ENCODE results near the gene LRRC75A.
A peak's percentile ranks its signal among the peaks of the same experiment; 100 is the strongest.
"Not testable (repeated sequence)": the region's sequence is repeated elsewhere in the genome, so short reads cannot be mapped to it uniquely, and the experiment has no call there.

LRRC75A gene

DNA sequence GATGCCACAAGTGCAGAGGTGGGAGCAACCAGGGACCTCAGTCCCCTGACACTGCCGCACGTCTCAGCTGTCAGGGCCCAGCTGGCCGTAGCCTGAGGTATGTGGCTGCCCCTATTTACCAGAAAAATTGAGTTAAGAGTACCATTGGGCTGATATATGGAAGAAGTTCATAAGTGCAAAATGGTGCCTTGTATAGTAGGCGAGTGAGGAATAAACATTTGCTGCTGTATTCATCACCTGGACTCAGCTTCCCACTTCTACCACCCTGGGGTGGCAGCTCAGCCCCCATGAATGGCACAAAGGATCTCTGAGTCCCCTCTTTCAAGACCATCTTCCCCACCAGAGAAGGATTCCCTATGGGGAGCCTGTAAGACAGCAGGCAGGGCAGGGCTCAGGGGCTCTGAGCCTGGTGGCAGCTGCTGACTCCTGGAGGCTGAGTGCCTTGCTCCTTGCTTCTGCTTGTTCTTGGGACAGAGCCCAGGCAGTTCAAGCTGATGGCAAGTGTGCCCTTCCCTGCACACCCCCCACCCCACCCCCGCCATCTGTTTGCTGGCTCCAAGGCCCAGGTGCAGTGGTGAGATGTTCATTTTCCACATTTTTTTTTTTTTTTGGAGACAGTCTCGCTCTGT is 47.6 kb downstream of the LRRC75A start:
- H3K9ac ChIP-seq (ENCODE audit: low read depth in 1 of 2, low read length in 2 of 2) = peak overlapping the region in 1 of 2 donors; percentile 27
- peaks cover 47 to 70% of the 10 kb centered on the region in 2 donors for H3K36me3 ChIP-seq (ENCODE audit: control insufficient read depth in 1 of 2, insufficient read depth in 2 of 2, low read length in 2 of 2)
- no peaks in the 10 kb centered on the region for H3K9me3 ChIP-seq (ENCODE audit: control insufficient read depth in 1 of 2, low read length in 2 of 2)

DNA sequence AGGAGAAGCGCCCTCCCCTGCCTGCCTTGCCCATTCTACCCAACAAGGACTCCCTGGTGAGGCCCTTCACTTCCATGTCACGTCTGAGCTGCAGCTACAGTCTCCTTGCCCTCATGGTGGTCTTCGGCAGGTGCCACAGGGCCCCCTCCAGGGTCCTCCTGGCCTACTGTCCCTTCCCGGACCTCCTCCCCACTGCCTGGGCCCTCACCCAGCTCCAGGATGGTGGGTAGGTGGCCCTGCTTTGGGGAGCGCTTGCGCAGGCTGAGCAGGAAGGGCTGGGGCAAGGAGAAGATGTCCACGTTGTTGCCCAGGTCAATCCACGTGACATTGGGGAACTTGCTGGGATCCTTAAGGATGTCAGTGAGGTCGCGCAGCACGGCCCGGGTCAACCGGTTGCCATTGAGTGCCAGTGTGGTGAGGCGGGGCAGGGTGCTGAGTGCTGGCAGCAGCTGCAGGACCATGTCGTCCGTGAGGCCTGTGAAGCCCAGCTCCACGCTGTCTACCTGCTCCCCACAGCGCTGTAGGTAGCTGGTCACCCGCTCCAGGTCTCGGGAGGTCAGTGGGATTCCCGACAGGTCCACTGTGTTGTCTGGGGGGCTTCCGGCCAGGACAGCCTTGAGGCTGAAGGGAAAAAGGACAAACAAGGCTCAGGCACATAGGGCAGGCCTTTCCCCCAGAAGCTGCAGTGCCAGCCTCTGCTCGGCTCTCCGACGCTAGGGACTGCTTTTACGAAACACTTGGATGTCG is 48.3 kb downstream of the LRRC75A start:
- Histone ChIP-seq H3K9me3 (ENCODE audit: control insufficient read depth in 1 of 2, low read length in 2 of 2) (no peaks in the 10 kb centered on the region), H3K27me3 (ENCODE audit: control insufficient read depth in 1 of 2, insufficient read depth in 2 of 2, low read length in 2 of 2) (no peaks in the 10 kb centered on the region), H3K4me3 (ENCODE audit: low read depth in 1 of 2, low read length in 2 of 2) (no peak overlapping the region), H3K4me1 (ENCODE audit: control insufficient read depth in 1 of 2, insufficient read depth in 2 of 2, low read length in 2 of 2) (peaks cover 35 to 45% of the 10 kb centered on the region in 2 donors), H3K36me3 (ENCODE audit: control insufficient read depth in 1 of 2, insufficient read depth in 2 of 2, low read length in 2 of 2) (peaks cover 41 to 64% of the 10 kb centered on the region in 2 donors), H3K9ac (ENCODE audit: low read depth in 1 of 2, low read length in 2 of 2) (peak overlapping the region in 1 of 2 donors; percentile 21), H3K27ac (ENCODE audit: low read depth, low read length) (no peak overlapping the region)

More for the DNA sequence above, 47.6 kb downstream of the LRRC75A start:
- Histone ChIP-seq H3K4me1 (ENCODE audit: control insufficient read depth in 1 of 2, insufficient read depth in 2 of 2, low read length in 2 of 2) (peaks cover 35 to 45% of the 10 kb centered on the region in 2 donors), H3K4me3 (ENCODE audit: low read depth in 1 of 2, low read length in 2 of 2) (no peak overlapping the region), H3K27me3 (ENCODE audit: control insufficient read depth in 1 of 2, insufficient read depth in 2 of 2, low read length in 2 of 2) (no peaks in the 10 kb centered on the region), H3K27ac (ENCODE audit: low read depth, low read length) (no peak overlapping the region)

DNA sequence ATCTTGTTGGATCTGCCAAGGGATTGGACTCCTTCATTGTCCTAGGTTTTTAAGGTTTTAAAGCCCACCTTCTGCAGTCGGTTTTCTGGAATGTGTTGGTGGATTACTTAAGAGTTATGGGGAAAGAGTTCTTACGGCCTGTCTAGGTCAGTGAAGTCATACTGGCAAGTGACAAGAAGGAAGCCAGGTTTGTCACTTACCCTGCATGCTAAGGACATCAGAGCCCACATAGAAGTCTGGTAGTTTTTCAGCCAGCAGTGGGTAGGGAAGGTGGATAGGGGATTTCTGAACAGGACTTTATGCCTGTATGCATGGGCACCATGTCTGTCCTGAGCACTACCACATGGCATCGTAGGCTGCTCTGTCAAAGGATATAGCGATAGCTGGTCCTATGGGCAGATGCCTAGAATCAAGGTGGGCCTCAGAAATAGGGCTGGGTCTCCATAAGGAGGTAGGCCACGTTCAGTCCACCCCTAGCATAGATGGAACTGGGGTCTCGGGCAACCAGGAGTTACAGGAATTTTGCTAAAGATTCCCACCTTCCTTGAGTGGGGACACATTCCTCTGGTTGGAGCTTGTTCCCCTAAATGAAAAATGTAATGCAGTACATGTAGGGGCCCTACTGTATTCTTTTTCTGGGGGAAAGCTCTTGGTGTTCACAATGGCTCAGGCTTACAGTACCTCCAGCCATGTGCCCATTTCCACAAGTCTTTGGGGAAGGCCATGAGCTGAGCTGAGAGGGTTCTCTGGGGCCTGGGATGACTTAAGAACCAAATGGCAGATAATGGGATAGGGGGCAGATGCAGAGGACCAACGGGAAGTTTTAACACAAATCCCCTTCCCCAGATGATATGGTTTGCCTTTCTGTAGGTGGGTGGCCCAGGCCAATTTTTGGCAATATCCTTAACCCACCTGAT is 49.1 kb downstream of the LRRC75A start:
- no peak overlapping the region for H3K4me3 ChIP-seq (ENCODE audit: low read depth in 1 of 2, low read length in 2 of 2)
- H3K4me1 ChIP-seq (ENCODE audit: control insufficient read depth in 1 of 2, insufficient read depth in 2 of 2, low read length in 2 of 2) = peaks cover 40 to 49% of the 10 kb centered on the region in 2 donors
- peaks cover 34 to 56% of the 10 kb centered on the region in 2 donors for H3K36me3 ChIP-seq (ENCODE audit: control insufficient read depth in 1 of 2, insufficient read depth in 2 of 2, low read length in 2 of 2)
- peak overlapping the region in 1 of 2 donors; percentile 21 for H3K9ac ChIP-seq (ENCODE audit: low read depth in 1 of 2, low read length in 2 of 2)
- H3K27me3 ChIP-seq (ENCODE audit: control insufficient read depth in 1 of 2, insufficient read depth in 2 of 2, low read length in 2 of 2) = no peaks in the 10 kb centered on the region
- no peak overlapping the region for H3K27ac ChIP-seq (ENCODE audit: low read depth, low read length)
- H3K9me3 ChIP-seq (ENCODE audit: control insufficient read depth in 1 of 2, low read length in 2 of 2) = no peaks in the 10 kb centered on the region

DNA sequence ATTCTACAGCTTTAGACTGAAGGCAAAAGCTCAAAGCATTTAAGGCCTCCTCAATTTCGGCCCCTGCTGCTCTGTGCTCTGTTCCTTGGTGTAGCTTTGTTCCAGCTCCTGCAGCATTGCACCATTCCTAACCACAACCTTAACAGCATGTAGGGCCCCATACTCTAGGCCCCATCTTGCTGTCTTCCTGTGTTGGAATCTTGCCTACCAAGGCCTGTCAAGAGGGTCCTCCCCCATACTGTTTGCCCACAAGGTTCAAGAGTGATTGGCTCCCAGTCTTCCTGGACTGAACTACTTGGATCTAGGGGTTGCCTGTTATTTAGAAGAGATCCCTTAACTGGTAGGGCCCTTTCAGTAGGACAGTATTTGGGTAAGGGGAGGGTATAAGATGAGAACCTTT is 49.9 kb downstream of the LRRC75A start:
- no peaks in the 10 kb centered on the region for H3K9me3 ChIP-seq (ENCODE audit: control insufficient read depth in 1 of 2, low read length in 2 of 2)
- H3K27me3 ChIP-seq (ENCODE audit: control insufficient read depth in 1 of 2, insufficient read depth in 2 of 2, low read length in 2 of 2) = no peaks in the 10 kb centered on the region
- no peak overlapping the region for H3K9ac ChIP-seq (ENCODE audit: low read depth in 1 of 2, low read length in 2 of 2)
- peaks cover 40 to 49% of the 10 kb centered on the region in 2 donors for H3K4me1 ChIP-seq (ENCODE audit: control insufficient read depth in 1 of 2, insufficient read depth in 2 of 2, low read length in 2 of 2)
- no peak overlapping the region for H3K4me3 ChIP-seq (ENCODE audit: low read depth in 1 of 2, low read length in 2 of 2)
- peaks cover 29 to 49% of the 10 kb centered on the region in 2 donors for H3K36me3 ChIP-seq (ENCODE audit: control insufficient read depth in 1 of 2, insufficient read depth in 2 of 2, low read length in 2 of 2)
- H3K27ac ChIP-seq (ENCODE audit: low read depth, low read length) = no peak overlapping the region

DNA sequence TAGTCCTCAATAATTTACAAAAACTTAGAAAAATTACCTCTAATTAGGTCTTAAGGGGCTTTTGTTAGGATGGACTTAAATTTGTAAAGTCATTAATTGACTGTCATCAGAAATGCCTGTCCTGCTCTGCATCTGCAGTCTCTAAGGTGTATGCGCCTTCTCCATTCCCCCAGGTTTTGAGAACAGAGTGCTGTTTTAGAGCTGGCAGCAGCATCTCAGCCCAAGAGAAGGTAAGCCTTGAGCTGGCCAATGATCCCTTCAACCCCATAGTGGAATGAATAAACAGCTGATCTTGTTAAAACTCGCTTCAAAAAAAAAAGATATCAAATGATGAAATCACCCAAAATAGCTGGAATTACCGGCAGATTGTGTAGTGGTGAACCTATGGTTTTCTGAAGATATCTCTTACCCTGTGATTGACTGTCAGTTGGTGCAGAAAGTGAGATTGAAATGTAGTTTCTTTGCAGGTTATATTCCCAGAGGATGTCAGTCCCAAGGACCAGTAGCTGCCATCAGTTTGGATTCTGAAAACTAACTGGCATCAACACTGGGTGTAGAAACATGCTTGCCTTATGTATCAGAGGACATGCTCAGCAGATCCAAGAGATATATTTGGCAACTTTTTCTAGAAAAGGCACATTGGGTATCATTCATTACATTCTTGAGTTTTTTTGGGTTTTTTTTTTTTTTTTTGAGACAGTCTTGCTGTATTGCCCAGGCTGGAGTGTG is 50.9 kb downstream of the LRRC75A start:
- Histone ChIP-seq H3K27ac (ENCODE audit: low read depth, low read length) (no peak overlapping the region), H3K9me3 (ENCODE audit: control insufficient read depth in 1 of 2, low read length in 2 of 2) (no peaks in the 10 kb centered on the region), H3K9ac (ENCODE audit: low read depth in 1 of 2, low read length in 2 of 2) (peak overlapping the region in 1 of 2 donors; percentile 97), H3K4me3 (ENCODE audit: low read depth in 1 of 2, low read length in 2 of 2) (peak overlapping the region; percentile 75 to 95), H3K36me3 (ENCODE audit: control insufficient read depth in 1 of 2, insufficient read depth in 2 of 2, low read length in 2 of 2) (peaks cover 29 to 39% of the 10 kb centered on the region in 2 donors), H3K4me1 (ENCODE audit: control insufficient read depth in 1 of 2, insufficient read depth in 2 of 2, low read length in 2 of 2) (peaks cover 40 to 47% of the 10 kb centered on the region in 2 donors), H3K27me3 (ENCODE audit: control insufficient read depth in 1 of 2, insufficient read depth in 2 of 2, low read length in 2 of 2) (no peaks in the 10 kb centered on the region)

DNA sequence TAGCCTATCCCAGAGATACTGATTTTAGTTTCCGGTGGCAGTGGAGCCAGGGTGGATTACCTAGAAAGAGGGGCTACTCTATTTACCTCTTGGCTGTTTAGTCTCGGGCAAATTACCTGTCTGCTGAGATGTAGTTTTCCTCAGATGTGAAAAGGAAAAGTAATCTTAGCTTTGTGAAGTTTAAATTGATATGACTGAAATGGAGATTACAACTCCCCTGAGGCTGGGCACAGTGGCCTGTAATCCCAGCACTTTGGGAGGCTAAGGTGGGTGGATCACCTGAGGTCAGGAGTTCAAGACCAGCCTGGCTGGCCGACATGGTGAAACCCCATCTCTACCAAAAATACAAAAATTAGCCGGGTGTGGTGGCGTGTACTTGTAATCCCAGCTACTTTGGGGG is 51.6 kb downstream of the LRRC75A start:
- H3K4me3 ChIP-seq (ENCODE audit: low read depth in 1 of 2, low read length in 2 of 2) = peak overlapping the region; percentile 75 to 95
- H3K9ac ChIP-seq (ENCODE audit: low read depth in 1 of 2, low read length in 2 of 2) = peak overlapping the region; percentile 69 to 97
- not testable (repeated sequence) for H3K27me3 ChIP-seq (ENCODE audit: control insufficient read depth in 1 of 2, insufficient read depth in 2 of 2, low read length in 2 of 2); H3K9me3 ChIP-seq (ENCODE audit: control insufficient read depth in 1 of 2, low read length in 2 of 2); H3K27ac ChIP-seq (ENCODE audit: low read depth, low read length)
- peaks cover 35 to 41% of the 10 kb centered on the region in 2 donors for H3K4me1 ChIP-seq (ENCODE audit: control insufficient read depth in 1 of 2, insufficient read depth in 2 of 2, low read length in 2 of 2)
- H3K36me3 ChIP-seq (ENCODE audit: control insufficient read depth in 1 of 2, insufficient read depth in 2 of 2, low read length in 2 of 2) = peaks cover 29 to 39% of the 10 kb centered on the region in 2 donors

DNA sequence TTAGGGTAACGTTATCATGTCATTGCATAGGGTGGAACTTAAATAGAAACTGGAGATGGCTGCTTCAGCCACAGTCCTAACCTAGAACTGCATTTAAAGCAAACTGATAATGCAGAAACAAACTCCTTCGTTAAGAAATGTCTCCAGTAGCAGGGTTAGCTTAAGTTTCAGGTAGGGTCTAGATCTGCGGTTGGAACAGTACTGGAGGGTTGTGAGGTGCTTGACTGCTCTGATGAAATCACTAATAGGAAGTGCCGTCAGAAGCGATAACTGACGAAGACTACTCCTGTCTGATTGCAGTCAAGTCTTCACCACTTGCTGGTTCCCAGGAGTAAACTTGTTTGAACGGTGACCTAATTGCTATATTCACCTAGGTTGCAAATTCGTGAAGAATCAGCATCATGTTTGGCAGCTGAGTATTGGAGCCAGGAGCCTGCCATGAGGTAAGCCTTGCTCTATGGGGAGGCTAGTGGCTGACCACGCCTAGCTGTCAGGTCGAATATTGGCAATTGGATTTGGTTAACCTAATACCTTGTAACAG is 52.1 kb downstream of the LRRC75A start:
- peaks cover 29 to 39% of the 10 kb centered on the region in 2 donors for H3K36me3 ChIP-seq (ENCODE audit: control insufficient read depth in 1 of 2, insufficient read depth in 2 of 2, low read length in 2 of 2)
- peak overlapping the region; percentile 86 for H3K27ac ChIP-seq (ENCODE audit: low read depth, low read length)
- peak overlapping the region; percentile 69 to 97 for H3K9ac ChIP-seq (ENCODE audit: low read depth in 1 of 2, low read length in 2 of 2)
- no peaks in the 10 kb centered on the region for H3K27me3 ChIP-seq (ENCODE audit: control insufficient read depth in 1 of 2, insufficient read depth in 2 of 2, low read length in 2 of 2)
- H3K4me1 ChIP-seq (ENCODE audit: control insufficient read depth in 1 of 2, insufficient read depth in 2 of 2, low read length in 2 of 2) = peaks cover 34 to 40% of the 10 kb centered on the region in 2 donors
- H3K9me3 ChIP-seq (ENCODE audit: control insufficient read depth in 1 of 2, low read length in 2 of 2) = no peaks in the 10 kb centered on the region
- peak overlapping the region; percentile 75 to 95 for H3K4me3 ChIP-seq (ENCODE audit: low read depth in 1 of 2, low read length in 2 of 2)

DNA sequence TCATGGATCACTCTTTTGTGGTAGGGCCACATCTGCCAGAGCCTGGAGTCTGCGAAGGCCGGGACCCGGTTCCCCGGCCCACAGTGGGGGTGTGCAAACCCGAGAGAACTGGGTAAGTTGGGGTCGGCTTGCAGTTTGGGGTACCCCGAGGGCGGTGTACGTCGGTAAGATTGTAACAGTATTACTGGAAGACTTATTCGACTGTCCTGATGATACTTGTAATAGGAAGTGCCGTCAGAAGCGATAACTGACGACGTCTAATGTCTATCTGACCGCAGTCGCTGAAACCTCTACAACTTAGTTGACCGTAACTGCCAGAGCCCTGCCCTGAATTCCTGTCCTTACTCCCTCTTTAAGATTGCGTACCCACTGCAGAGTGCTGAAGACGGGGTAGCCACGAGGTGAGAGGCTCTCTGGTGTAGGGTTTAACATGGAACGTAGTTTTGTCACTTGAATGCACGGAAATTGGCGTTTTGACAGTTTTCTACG is 52.6 kb downstream of the LRRC75A start:
- no peaks in the 10 kb centered on the region for H3K9me3 ChIP-seq (ENCODE audit: control insufficient read depth in 1 of 2, low read length in 2 of 2)
- no peaks in the 10 kb centered on the region for H3K27me3 ChIP-seq (ENCODE audit: control insufficient read depth in 1 of 2, insufficient read depth in 2 of 2, low read length in 2 of 2)
- peaks cover 26 to 36% of the 10 kb centered on the region in 2 donors for H3K36me3 ChIP-seq (ENCODE audit: control insufficient read depth in 1 of 2, insufficient read depth in 2 of 2, low read length in 2 of 2)
- H3K4me1 ChIP-seq (ENCODE audit: control insufficient read depth in 1 of 2, insufficient read depth in 2 of 2, low read length in 2 of 2) = peaks cover 33 to 38% of the 10 kb centered on the region in 2 donors
- peak overlapping the region; percentile 69 to 97 for H3K9ac ChIP-seq (ENCODE audit: low read depth in 1 of 2, low read length in 2 of 2)
- peak overlapping the region; percentile 86 for H3K27ac ChIP-seq (ENCODE audit: low read depth, low read length)
- peak overlapping the region; percentile 75 to 95 for H3K4me3 ChIP-seq (ENCODE audit: low read depth in 1 of 2, low read length in 2 of 2)

Data from duodenal mucosa (tissue), 2 donors.